Liver (tissue), 9 donors: ENCODE data around the gene DTNA. TPM values are rescaled to one million over a fixed set of nuclear protein-coding genes. Genes with fewer than 3 reads are reported as not detected.

Source experiments
- DNase-seq: peaks from one replicate; pipeline ENCODE4 v3.0.0-alpha.2; 2017; ENCODE audit warnings: low spot score
- H3K27ac ChIP-seq, 2 donors: one replicate each; pipeline ENCODE4 v1.7.0; 2013; ENCODE audit warnings: inconsistent platforms in 2 of 2, low read length in 2 of 2, control low read depth in 1 of 2, low read depth in 1 of 2, mild to moderate bottlenecking in 1 of 2
- H3K27me3 ChIP-seq, 4 donors: one replicate each; pipeline versions ENCODE4 v1.6.1 to v1.7.0; 2013; ENCODE audit warnings: low read length in 3 of 4, inconsistent platforms in 1 of 4, mild to moderate bottlenecking in 1 of 4, moderate library complexity in 1 of 4; ENCODE audit not compliant: control insufficient read depth in 4 of 4, insufficient read depth in 4 of 4
- H3K36me3 ChIP-seq, 4 donors: one replicate each; pipeline versions ENCODE4 v1.6.1 to v1.7.0; 2013; ENCODE audit warnings: low read length in 3 of 4, mild to moderate bottlenecking in 3 of 4, low read depth in 1 of 4, moderate library complexity in 1 of 4; ENCODE audit not compliant: control insufficient read depth in 4 of 4, insufficient read depth in 3 of 4
- H3K4me1 ChIP-seq, 4 donors: one replicate each; pipeline versions ENCODE4 v1.6.1 to v1.7.0; 2013; ENCODE audit warnings: low read length in 3 of 4, mild to moderate bottlenecking in 3 of 4, moderate library complexity in 1 of 4; ENCODE audit not compliant: control insufficient read depth in 4 of 4, insufficient read depth in 4 of 4
- H3K4me3 ChIP-seq, 3 donors: one replicate each; pipeline versions ENCODE4 v1.6.1 to v1.7.0; 2013; ENCODE audit warnings: low read length in 3 of 3, control low read depth in 1 of 3, low read depth in 1 of 3, mild to moderate bottlenecking in 1 of 3
- H3K9ac ChIP-seq, 2 donors: one replicate each; pipeline ENCODE4 v1.7.0; 2013; ENCODE audit warnings: low read length in 2 of 2, mild to moderate bottlenecking in 2 of 2, moderate library complexity in 2 of 2, control low read depth in 1 of 2, low read depth in 1 of 2
- H3K9me3 ChIP-seq, 4 donors: one replicate each; pipeline versions ENCODE4 v1.6.1 to v1.7.0; 2013; ENCODE audit warnings: low read length in 3 of 4; ENCODE audit not compliant: control insufficient read depth in 4 of 4
- ATF3 ChIP-seq: IDR thresholded peaks from 2 replicates; pipeline ENCODE4 v1.6.1; 2016; ENCODE audit warnings: antibody characterized with exemption
- CTCF ChIP-seq: fragments of 150-350 bp; IDR thresholded peaks from 2 replicates; pipeline ENCODE4 v1.5.1; 2017; ENCODE audit warnings: improper control_type of control experiment, low read depth, low read length; ENCODE audit not compliant: missing input control
- EGR1 ChIP-seq, 2 donors: IDR thresholded peaks; 2 replicates each; pipeline ENCODE4 v1.6.1; 2016 to 2018; ENCODE audit warnings: antibody characterized with exemption in 2 of 2, low read depth in 2 of 2
- FOXA1 ChIP-seq: IDR thresholded peaks from 2 replicates; pipeline ENCODE4 v1.6.1; 2016; ENCODE audit warnings: antibody characterized with exemption
- FOXA2 ChIP-seq: IDR thresholded peaks from 2 replicates; pipeline ENCODE4 v1.6.1; 2016; ENCODE audit warnings: antibody characterized with exemption
- GABPA ChIP-seq, 2 donors: IDR thresholded peaks in 1 of 2; conservative IDR thresholded peaks in 1 of 2; 2 replicates each; pipeline ENCODE4 v1.6.1; 2016; ENCODE audit warnings: antibody characterized with exemption in 2 of 2, mild to moderate bottlenecking in 1 of 2, moderate library complexity in 1 of 2
- HNF4A ChIP-seq, 2 donors: conservative IDR thresholded peaks; 2 replicates each; pipeline ENCODE4 v1.6.1; 2016; ENCODE audit warnings: antibody characterized with exemption in 2 of 2, mild to moderate bottlenecking in 2 of 2
- HNF4G ChIP-seq: IDR thresholded peaks from 2 replicates; pipeline ENCODE4 v1.6.1; 2016; ENCODE audit warnings: antibody characterized with exemption
- JUND ChIP-seq, 2 donors: IDR thresholded peaks; 2 replicates each; pipeline ENCODE4 v1.6.1; 2016; ENCODE audit warnings: antibody characterized with exemption in 2 of 2
- MAX ChIP-seq: IDR thresholded peaks from 2 replicates; pipeline ENCODE4 v1.6.1; 2016; ENCODE audit warnings: antibody characterized with exemption
- NR2F2 ChIP-seq: IDR thresholded peaks from 2 replicates; pipeline ENCODE4 v1.6.1; 2016; ENCODE audit warnings: antibody characterized with exemption
- RAD21 ChIP-seq, 2 donors: IDR thresholded peaks; 2 replicates each; pipeline ENCODE4 v1.6.1; 2016; ENCODE audit warnings: antibody characterized with exemption in 2 of 2, mild to moderate bottlenecking in 2 of 2
- REST ChIP-seq: IDR thresholded peaks from 2 replicates; pipeline ENCODE4 v1.6.1; 2016; ENCODE audit warnings: antibody characterized with exemption, mild to moderate bottlenecking
- RXRA ChIP-seq, 2 donors: IDR thresholded peaks; 2 replicates each; pipeline ENCODE4 v1.6.1; 2017 to 2018; ENCODE audit warnings: antibody characterized with exemption in 2 of 2, mild to moderate bottlenecking in 1 of 2
- SP1 ChIP-seq: IDR thresholded peaks from 2 replicates; pipeline ENCODE4 v1.6.1; 2018; ENCODE audit warnings: antibody characterized with exemption, mild to moderate bottlenecking
- TAF1 ChIP-seq: conservative IDR thresholded peaks from 2 replicates; pipeline ENCODE4 v1.6.1; 2016; ENCODE audit warnings: antibody characterized with exemption, mild to moderate bottlenecking
- YY1 ChIP-seq: IDR thresholded peaks from 2 replicates; pipeline ENCODE4 v1.6.1; 2016; ENCODE audit warnings: antibody characterized with exemption, mild to moderate bottlenecking
- ZBTB33 ChIP-seq: IDR thresholded peaks from 2 replicates; pipeline ENCODE4 v1.6.1; 2016; ENCODE audit warnings: antibody characterized with exemption
- WGBS: extraction: QIAGEN DNeasy Blood & Tissue Kit; methylation state at CpG from one replicate; pipeline ENCODE4 v1.1.7; 2013; 5-methylcytosine and 5-hydroxymethylcytosine counted together
- polyA plus RNA-seq, 2 donors: library from polyadenylated mRNA; stranded (reverse) in 1 of 2; unstranded in 1 of 2; fragments of 200-250 nt in 1 of 2; fragments of >200 nt in 1 of 2; fragmentation: Nextera tagmentation in 1 of 2; extraction: Ambion mirVana in 1 of 2; gene quantifications; one replicate each; pipeline versions ENCODE4 v1.2.1 to v1.2.3, GENCODE V29; 2013 to 2015
- total RNA-seq, 2 donors: library from RNA; depleted of rRNA; stranded (reverse); fragments of >200 nt; gene quantifications; one replicate each; pipeline ENCODE4 v1.2.3, GENCODE V29; 2014
- donor health status: healthy.
- donor health status: healthy.
- donor health status: healthy.
- donor health status: healthy.
- donor health status: healthy.

DTNA gene
- total and polyA plus RNA-seq, 4 donors, result 0.33 to 3.2 (median 1.4) TPM

- H3K4me1 ChIP-seq, result no peaks in the 10 kb centered on the region
- no peaks in the 10 kb centered on the region for H3K36me3 ChIP-seq
- no peak for TF ChIP-seq TAF1
- no peak overlapping the region for H3K27ac ChIP-seq
- no peak overlapping the region for H3K4me3 ChIP-seq
- H3K9ac ChIP-seq, result no peak overlapping the region
- no peaks in the 10 kb centered on the region for H3K9me3 ChIP-seq
- WGBS, result 86% methylated on average over 3 of the region's 3 CpGs
- H3K27me3 ChIP-seq, result no peaks in the 10 kb centered on the region
- no peak for DNase-seq
These were observed 125.4 kb downstream of the DTNA start for GRCh38 chr18:34835466-34835865.

- no peak overlapping the region for H3K9ac ChIP-seq
- no peaks in the 10 kb centered on the region for H3K9me3 ChIP-seq
- H3K27me3 ChIP-seq, result no peaks in the 10 kb centered on the region
- TF ChIP-seq HNF4A (conservative IDR thresholded peaks at IDR 0.05) (no peak), NR2F2 (peak; percentile 85)
- no peak for DNase-seq
- H3K36me3 ChIP-seq, result no peaks in the 10 kb centered on the region
- no peak overlapping the region for H3K27ac ChIP-seq
- WGBS, result 66% methylated on average over 3 of the region's 3 CpGs
- no peak overlapping the region for H3K4me3 ChIP-seq
- H3K4me1 ChIP-seq, result no peaks in the 10 kb centered on the region
These were observed 127.7 kb downstream of the DTNA start for GRCh38 chr18:34837769-34838272.

GRCh38 chr18:34838669-34839068 is 128.6 kb downstream of the DTNA start:
- no peaks in the 10 kb centered on the region for H3K9me3 ChIP-seq
- H3K36me3 ChIP-seq, result no peaks in the 10 kb centered on the region
- H3K4me3 ChIP-seq, result no peak overlapping the region
- no peaks in the 10 kb centered on the region for H3K27me3 ChIP-seq
- DNase-seq, result no peak
- TF ChIP-seq FOXA1, result no peak
- no peak for TF ChIP-seq RXRA (IDR thresholded peaks at IDR 0.05)
- TF ChIP-seq MAX, result no peak
- TF ChIP-seq TAF1, result no peak
- TF ChIP-seq FOXA2, result no peak
- no peak for TF ChIP-seq YY1
- no peak for TF ChIP-seq JUND (IDR thresholded peaks at IDR 0.05)
- no peak for TF ChIP-seq EGR1 (IDR thresholded peaks at IDR 0.05; ENCODE audit: low read depth in 2 of 2)
- TF ChIP-seq NR2F2, result no peak
- TF ChIP-seq HNF4A (conservative IDR thresholded peaks at IDR 0.05), result no peak
- TF ChIP-seq CTCF, result no peak
- TF ChIP-seq GABPA (IDR thresholded peaks at IDR 0.05 in 1 of 2, conservative IDR thresholded peaks at IDR 0.05 in 1 of 2), result no peak
- no peak for TF ChIP-seq SP1
- no peak for TF ChIP-seq ATF3
- TF ChIP-seq REST, result no peak
- TF ChIP-seq RAD21 (IDR thresholded peaks at IDR 0.05), result no peak
- TF ChIP-seq HNF4G, result no peak
- no peak for TF ChIP-seq ZBTB33
- 80% methylated on average over 5 of the region's 5 CpGs for WGBS
- no peak overlapping the region for H3K27ac ChIP-seq
- no peaks in the 10 kb centered on the region for H3K4me1 ChIP-seq
- H3K9ac ChIP-seq, result no peak overlapping the region
